ENCODE results near the gene C10orf95.
"Not testable (repeated sequence)": the region's sequence is repeated elsewhere in the genome, so short reads cannot be mapped to it uniquely, and the experiment has no call there.

Gene C10orf95

DNA sequence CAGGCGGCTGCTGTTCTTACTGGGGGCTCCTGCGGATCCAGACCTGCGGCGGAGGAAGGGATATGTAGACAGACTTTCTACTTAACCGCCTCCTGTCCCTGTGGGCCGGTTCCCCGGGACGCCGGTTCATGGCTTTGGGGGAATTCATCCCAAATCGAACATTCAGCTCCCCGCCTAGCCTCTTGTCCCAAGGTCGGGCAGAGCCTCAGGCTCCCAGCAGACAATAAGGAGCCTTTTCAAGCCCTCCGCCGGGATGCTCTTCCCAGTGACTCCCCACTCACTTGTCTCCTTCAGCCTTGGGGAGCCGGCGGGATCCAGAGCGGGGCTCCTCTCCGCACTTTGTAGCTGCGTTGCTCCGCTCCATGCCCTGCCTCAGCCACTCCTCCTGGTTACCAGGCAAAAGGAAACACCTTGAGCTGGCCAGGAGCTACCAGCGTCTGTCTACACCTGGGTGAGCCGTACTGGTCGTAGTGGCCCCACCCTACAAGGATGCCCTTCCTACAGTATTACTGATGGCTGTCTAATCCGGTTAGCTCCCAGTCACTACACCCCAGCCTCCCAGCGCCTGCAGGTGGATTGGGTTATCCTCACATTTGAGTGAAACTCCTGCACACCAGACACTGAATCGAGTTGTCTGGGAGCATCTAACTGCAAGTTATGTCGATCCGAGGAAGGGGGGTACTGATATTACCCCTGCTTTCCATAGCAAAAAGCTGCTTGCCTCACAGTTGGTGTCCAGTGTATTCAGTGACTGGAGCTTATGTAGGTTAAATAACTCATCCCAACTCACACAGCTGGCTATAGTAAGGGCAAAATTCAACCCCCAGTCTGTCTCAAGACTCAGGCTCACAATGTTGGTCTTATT, at the start of gene C10orf95:
Gene C10orf95, minus strand, starts transcription at position 439 of the 865 bp plus-strand sequence. CDS start 450 bp downstream, outside the sequence.
- DNase-seq: no peak

DNA sequence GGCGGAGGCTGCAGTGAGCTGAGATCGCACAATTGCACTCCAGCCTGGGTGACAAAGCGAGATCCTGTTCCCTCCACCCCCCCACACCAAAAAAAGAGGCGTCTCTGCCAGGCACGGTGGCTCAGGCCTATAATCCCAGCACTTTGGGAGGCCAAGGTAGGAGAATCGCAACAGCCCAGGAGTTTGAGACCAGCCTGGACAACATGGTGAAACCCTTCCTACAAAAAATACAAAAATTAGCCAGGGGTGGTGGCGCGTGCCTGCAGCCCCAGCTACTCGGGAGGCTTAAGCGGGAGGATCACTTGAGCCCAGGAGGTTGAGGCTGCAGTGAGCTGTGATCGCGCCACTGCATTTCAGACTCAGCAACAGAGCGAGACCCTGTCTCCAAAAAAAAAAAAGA, 49.3 kb upstream of the C10orf95 start:
- DNase-seq: not testable (repeated sequence)

DNA sequence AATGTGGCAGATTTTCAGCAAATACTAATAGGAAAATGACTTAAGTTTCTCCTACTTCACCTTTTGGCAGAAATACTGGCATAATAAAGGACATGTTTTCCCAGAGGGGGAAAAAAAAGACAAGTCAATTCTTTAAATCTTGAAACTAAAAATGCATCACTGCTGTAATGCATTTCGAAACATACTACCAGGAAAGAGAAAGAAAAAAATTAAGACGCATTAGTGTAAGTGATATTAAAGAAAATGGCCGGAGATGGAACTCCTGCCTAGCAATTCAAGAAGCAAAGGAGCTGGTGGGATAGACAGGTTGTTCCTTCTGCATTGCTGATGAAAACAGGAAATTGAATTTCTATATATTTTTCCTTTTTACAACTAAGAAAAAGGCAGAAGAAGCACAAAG, 48.0 kb upstream of the C10orf95 start:
- no peak for DNase-seq

GRCh38 chr10:102497545-102497944, 46.2 kb upstream of the C10orf95 start:
- no peak for DNase-seq

- no peak for DNase-seq
Measured at GRCh38 chr10:102493771-102494170, 42.4 kb upstream of the C10orf95 start.

- DNase-seq: no peak
Measured at GRCh38 chr10:102492983-102493382, 41.6 kb upstream of the C10orf95 start.

DNA sequence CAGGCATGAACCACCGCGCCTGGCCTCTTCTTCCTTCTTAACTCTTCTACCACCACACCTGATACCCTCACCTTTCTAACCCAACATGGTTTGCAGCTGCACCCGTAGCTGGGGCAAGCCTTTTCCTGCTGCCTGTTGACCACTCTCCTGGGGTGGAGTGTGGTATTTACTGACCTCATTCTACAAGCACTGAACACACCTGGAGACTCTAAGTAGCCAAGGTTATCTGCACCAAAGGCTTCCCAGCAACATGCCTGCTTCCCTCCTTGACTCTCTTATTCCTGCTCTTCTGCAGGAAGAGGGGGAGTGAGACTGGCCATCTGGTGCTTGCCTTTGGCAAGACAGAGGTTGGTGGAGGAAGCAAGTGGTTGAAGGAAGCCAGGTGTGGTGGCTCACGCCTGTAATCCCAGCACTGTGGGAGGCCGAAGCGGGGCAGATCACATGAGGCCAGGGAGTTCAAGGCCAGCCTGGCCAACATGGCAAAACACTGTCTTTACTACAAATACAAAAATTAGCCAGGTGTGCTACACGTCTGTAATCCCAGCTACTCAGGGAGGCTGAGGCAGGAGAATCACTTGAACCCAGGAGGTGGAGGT, 41.1 kb upstream of the C10orf95 start:
- DNase-seq: no peak

DNA sequence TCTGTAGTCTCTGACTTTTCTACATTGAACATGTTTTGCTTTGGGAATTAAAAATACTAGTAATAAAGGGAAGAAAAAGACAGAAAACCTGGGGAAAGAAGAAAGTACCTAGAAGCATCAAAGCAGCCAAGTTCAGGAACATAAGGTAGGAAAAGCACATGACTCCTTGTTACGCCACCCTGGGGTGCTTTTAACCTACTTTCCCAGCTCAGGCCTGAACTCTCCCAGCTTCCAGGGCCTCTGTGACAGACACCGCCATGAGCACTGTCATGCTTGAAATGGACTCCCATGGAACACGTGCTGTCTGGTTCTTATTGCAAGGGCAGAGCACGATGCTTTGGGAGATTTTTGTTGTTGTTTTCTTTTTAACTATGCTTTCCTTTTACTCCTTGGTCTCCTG, 39.8 kb upstream of the C10orf95 start:
- DNase-seq: no peak

- peak; percentile 65 for DNase-seq
Measured at GRCh38 chr10:102485093-102485784, 33.9 kb upstream of the C10orf95 start.

DNA sequence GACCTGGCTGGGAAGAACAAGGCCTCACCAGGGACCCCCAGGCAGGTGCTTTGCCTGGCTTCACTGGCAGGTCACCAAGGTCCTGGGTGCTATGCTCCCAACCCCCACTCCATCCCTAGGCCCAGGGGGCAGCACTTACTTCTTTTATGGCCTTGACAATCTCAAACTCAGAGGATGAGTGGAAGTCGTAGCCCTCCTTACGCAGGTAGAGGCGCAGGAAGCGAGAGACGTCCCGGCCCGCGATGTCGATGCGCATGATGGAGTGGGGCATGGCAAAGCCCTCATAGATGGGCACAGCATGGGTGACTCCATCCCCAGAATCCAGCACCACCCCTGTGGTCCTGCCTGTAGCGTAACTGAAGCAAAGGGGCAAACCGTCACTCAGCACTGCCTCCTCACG, 32.7 kb upstream of the C10orf95 start:
- no peak for DNase-seq

DNA sequence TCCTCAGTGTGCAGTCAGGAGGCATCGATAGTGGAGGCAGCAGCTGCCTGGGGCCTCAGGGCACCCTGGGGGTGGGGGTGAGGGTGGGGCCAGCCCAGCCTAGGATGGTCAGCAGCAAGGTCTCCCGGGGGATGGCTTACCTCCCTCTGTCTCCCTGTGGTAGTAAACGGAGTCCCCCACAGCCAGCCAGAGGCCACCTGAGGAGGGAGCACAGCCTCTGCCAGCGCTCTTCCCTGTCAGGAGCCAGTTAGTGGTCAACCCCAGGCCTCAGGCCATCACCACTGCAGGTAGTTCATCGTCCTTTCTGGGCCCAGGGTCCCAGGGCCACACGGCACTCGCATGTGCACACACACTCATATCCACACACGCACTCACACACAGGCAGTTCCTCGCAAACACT, 29.1 kb upstream of the C10orf95 start:
- no peak for DNase-seq

DNA sequence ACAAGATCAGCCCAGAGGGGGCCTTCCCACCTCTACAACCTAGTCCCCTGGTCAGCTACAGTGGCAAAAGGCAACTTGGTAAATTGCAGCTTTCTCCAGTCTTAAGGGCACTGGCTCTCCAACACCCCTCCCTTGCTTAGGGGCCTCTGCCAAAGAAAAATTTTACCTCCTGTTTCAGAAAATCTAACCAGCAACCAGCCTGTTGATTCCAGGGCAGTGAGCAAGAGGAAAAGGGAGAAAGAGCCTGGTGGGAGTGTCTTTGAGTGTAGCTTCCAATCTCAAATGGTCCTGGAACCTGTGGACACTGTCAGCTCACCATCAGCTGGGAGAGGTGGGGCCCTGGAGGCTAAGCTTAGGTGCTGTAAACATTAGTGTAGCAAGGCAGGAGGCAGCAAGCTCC, 28.3 kb upstream of the C10orf95 start:
- no peak for DNase-seq

GRCh38 chr10:102476466-102477141, 25.3 kb upstream of the C10orf95 start:
- DNase-seq: no peak

DNA sequence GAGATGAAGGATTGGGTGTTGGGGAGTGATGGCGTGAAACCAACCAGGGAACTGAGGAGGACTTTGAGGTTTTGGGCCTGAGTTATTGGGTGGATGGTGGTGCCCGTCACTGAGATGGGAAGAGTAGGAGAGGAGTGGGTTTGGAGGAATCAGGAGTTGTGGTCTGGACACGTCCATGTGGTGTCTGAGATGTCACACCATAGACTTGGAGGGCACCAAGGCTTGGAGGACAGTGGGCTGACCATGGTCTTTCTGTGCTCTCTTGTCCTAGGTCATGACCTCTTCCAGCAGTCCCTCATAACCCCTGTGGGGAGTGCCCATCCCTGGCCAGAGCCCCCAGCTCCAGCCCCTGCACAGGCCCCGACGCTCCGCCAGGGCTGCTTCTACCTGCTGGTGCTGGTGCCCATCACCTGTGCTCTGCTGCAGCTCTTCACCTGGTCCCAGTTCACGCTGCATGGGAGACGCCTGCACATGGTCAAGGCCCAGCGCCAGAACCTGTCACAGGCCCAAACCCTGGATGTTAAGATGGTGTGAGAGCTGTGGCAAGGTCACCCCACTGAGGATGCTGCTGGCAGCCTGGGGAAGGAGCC, 24.2 kb upstream of the C10orf95 start:
- no peak for DNase-seq

DNA sequence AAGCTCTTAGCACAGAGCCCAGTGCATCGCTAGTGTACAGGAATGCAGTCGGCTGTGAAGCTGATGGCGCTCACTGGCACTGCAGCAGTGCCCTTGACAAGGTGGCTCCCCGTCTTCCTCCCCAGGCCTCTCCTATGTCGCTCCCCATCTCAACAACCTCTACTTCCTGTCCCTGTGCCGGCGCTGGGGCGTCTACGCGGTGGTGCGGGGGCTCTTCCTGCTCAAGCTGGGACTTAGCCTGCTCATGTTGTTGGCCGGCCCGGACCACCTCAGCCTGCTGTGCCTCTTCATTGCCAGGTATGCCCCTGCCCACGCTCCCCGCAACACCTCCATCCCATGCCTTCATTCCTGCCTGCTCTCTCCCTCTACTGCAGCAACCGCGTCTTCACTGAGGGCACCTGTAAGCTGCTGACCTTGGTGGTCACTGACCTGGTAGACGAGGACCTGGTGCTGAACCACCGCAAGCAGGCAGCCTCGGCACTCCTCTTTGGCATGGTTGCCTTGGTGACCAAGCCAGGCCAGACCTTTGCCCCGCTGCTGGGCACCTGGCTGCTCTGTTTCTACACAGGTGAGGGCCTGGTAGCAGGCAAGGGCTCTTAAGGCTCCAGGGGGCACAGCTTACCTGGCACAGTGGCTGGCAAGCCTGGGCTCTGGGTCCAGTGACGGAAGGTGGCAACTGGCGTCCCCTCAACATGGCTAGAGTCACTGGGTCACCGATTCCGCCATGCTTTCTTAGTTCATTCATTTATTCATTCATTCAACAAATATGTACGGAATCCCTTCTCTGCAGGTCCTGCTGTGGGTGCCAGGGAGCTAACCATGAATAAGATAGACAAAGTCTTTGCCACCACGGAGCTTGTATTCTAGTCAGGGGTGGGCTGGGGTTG, 22.3 kb upstream of the C10orf95 start:
- DNase-seq: no peak

GRCh38 chr10:102470579-102471546, 19.5 kb upstream of the C10orf95 start:
- DNase-seq: no peak

DNA sequence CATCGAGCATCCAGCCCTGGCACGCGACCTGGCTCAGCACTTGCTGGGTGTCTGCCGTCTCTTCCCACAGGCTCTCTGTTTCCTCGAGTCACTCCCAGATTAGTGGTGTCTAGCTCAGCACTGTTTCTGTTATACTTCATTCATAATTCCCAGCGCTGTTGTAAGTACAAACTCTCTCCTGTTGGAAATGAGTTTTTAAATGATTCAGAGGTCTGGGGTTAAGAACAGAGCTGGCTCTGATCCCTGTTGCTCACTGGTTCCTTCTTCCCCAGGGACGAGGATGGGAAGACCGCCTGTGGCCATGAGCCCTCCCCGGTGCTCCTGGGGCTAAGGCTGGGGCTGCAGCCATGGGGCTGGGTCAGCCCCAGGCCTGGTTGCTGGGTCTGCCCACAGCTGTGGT, 17.3 kb upstream of the C10orf95 start:
- no peak for DNase-seq

GRCh38 chr10:102467971-102468438, 16.7 kb upstream of the C10orf95 start:
- no peak for DNase-seq

GRCh38 chr10:102467318-102467717, 16.0 kb upstream of the C10orf95 start:
- DNase-seq: no peak

GRCh38 chr10:102465466-102465865, 14.1 kb upstream of the C10orf95 start:
- no peak for DNase-seq
